GM12878 (cell line): Measurements from ENCODE around the gene KIF15. TPM values are rescaled to one million over a fixed set of nuclear protein-coding genes. Genes with fewer than 3 reads are reported as not detected.

Experiments
- ATAC-seq: fragments of 200-7000 bp; cut with Tn5 transposase; 3 replicates; pipeline ENCODE4 v1.9.1; 2020; ENCODE audit warnings: mild to moderate bottlenecking, moderate library complexity
- BruUV-seq: library from RNA; stranded (reverse); fragments of 400-500 nt; replicated peaks from 2 replicates; lab custom pipeline; 2021; lab: Mats Ljungman, UMichigan
- CTCF ChIA-PET: fragments of 300-600 bp; sonication (Branson Sonifier 250); formaldehyde crosslinking; extraction: SDS; loops from one replicate; lab custom pipeline; 2021; ENCODE audit warnings: inconsistent platforms; lab: Yijun Ruan, JAX
- POLR2A ChIA-PET: fragments of 350-600 bp; formaldehyde crosslinking; extraction: SDS; loops from one replicate; lab custom pipeline; 2021; ENCODE audit warnings: inconsistent platforms; lab: Charles Lee
- RAD21 ChIA-PET: fragments of 300-600 bp; sonication (Branson Sonifier 250); formaldehyde crosslinking; loops from one replicate; lab custom pipeline; 2023; ENCODE audit warnings: antibody characterized with exemption; ENCODE audit not compliant: unreplicated experiment; lab: Charles Lee
- SMC1A ChIA-PET: fragments of 300-600 bp; sonication (Branson Sonifier 250); formaldehyde crosslinking; loops from one replicate; lab custom pipeline; 2023; ENCODE audit not compliant: unreplicated experiment, uncharacterized antibody; lab: Charles Lee
- DNase-seq: peaks from one replicate; pipeline ENCODE4 v3.0.0-alpha.2; 2011; ENCODE audit warnings: low read depth, low spot score
- FAIRE-seq: peaks from 3 replicates; lab custom pipeline; 2011; peaks lifted over from hg19 to GRCh38; lab: Jason Lieb, UNC
- H2AFZ ChIP-seq: 2 replicates; pipeline ENCODE4 v1.6.0; 2011; ENCODE audit warnings: low read depth, low read length, control low read depth; ENCODE audit not compliant: control insufficient read depth
- H3K27ac ChIP-seq: 2 replicates; pipeline ENCODE4 v1.5.1; 2011; ENCODE audit warnings: control low read depth; ENCODE audit not compliant: control insufficient read depth, insufficient read depth
- H3K27me3 ChIP-seq, 2 experiments: replicated peaks in 1 of 2; 2 replicates each; pipeline versions ENCODE4 v1.6.0 to v1.6.1; 2011; ENCODE audit warnings: low read length in 1 of 2; ENCODE audit not compliant: control insufficient read depth in 2 of 2, insufficient read depth in 2 of 2
- H3K36me3 ChIP-seq, 2 experiments: 2 replicates each; pipeline ENCODE4 v1.5.1; 2011; ENCODE audit warnings: low read length in 1 of 2; ENCODE audit not compliant: control insufficient read depth in 2 of 2, insufficient read depth in 2 of 2
- H3K4me1 ChIP-seq: 2 replicates; pipeline ENCODE4 v1.6.1; 2011; ENCODE audit warnings: mild to moderate bottlenecking, low read length, moderate library complexity, mixed read lengths; ENCODE audit not compliant: control insufficient read depth, insufficient read depth
- H3K4me2 ChIP-seq: 2 replicates; pipeline ENCODE4 v1.6.0; 2011; ENCODE audit warnings: control low read depth; ENCODE audit not compliant: control insufficient read depth, insufficient read depth
- H3K4me3 ChIP-seq: fragments of 200-600 bp; sonication (generic); 2 replicates; pipeline ENCODE4 v1.5.1; 2016
- H3K79me2 ChIP-seq: 2 replicates; pipeline ENCODE4 v1.6.0; 2011; ENCODE audit warnings: low read length; ENCODE audit not compliant: control insufficient read depth, insufficient read depth
- H3K9ac ChIP-seq: 2 replicates; pipeline ENCODE4 v1.8.0; 2011; ENCODE audit warnings: low read length, control low read depth, mixed read lengths; ENCODE audit not compliant: control insufficient read depth, insufficient read depth
- H3K9me3 ChIP-seq: replicated peaks from 3 replicates; pipeline ENCODE4 v1.5.1; 2011; ENCODE audit warnings: mild to moderate bottlenecking, low read length; ENCODE audit not compliant: control insufficient read depth, insufficient read depth
- H4K20me1 ChIP-seq: 2 replicates; pipeline ENCODE4 v1.6.0; 2011; ENCODE audit not compliant: control insufficient read depth, insufficient read depth
- CHD2 ChIP-seq: IDR thresholded peaks from 2 replicates; pipeline ENCODE4 v1.6.1; 2011; ENCODE audit warnings: low read depth, low read length, improper control_type of control experiment, borderline replicate concordance
- WGBS: methylation state at CpG from one replicate; pipeline ENCODE4 v1.1.6; 2016; ENCODE audit warnings: low lambda C conversion rate; ENCODE audit not compliant: insufficient replicate concordance, insufficient coverage; ENCODE audit errors: missing lambda C conversion rate; 5-methylcytosine and 5-hydroxymethylcytosine counted together
- in situ Hi-C: fragments of 300-500 bp; cut with MboI; formaldehyde crosslinking; loops from 9 replicates; pipeline ENCODE4 v1.14.3; 2018; ENCODE audit warnings: mixed read lengths
- intact Hi-C: fragments of 100-400 bp; cut with micrococcal nuclease; formaldehyde crosslinking; loops from one replicate; pipeline ENCODE4 v1.14.2; 2022; ENCODE audit not compliant: unreplicated experiment
- polyA plus RNA-seq, 11 experiments: library from polyadenylated mRNA; depleted of rRNA in 4 of 11; unstranded in 6 of 11; stranded (reverse) in 5 of 11; fragments of >200 nt; fragmentation: Nextera tagmentation in 4 of 11; fragmentation: Illumina TruSeq in 1 of 11; extraction: Ambion mirVana in 4 of 11; extraction: Trizol in 1 of 11; gene quantifications; 1 replicate in 1 of 11; 2 replicates in 10 of 11; pipeline versions ENCODE4 v1.2.1 to v1.2.3, GENCODE V29; 2011 to 2016; ENCODE audit warnings: inconsistent platforms in 2 of 11, missing spikeins in 2 of 11, low read depth in 1 of 11
- total RNA-seq, 4 experiments: library from RNA; depleted of rRNA in 3 of 4; stranded (reverse); fragments of >200 nt in 3 of 4; fragmentation: Illumina TruSeq in 1 of 4; extraction: Trizol in 1 of 4; gene quantifications; 2 replicates each; pipeline versions ENCODE4 v1.2.1 to v1.2.3, GENCODE V29; 2013 to 2021
- TF ChIP-seq, protein P1 (sequence below): IDR thresholded peaks from 2 replicates; pipeline ENCODE4 v1.6.1; 2012; ENCODE audit warnings: improper control_type of control experiment, low read depth, low read length; ENCODE audit not compliant: insufficient replicate concordance
- TF ChIP-seq, protein P2 (sequence below): fragments of 450-650 bp; IDR thresholded peaks from 2 replicates; pipeline ENCODE4 v1.6.1; 2017; ENCODE audit warnings: borderline replicate concordance

KIF15 gene
- total and polyA plus RNA-seq, 10 of the 15 experiments (the other 5 are each of a cell fraction or from before 2014, with no cell fraction given) = 12.3 to 51.8 (median 26.0) TPM

- TF ChIP-seq, protein P1, sequence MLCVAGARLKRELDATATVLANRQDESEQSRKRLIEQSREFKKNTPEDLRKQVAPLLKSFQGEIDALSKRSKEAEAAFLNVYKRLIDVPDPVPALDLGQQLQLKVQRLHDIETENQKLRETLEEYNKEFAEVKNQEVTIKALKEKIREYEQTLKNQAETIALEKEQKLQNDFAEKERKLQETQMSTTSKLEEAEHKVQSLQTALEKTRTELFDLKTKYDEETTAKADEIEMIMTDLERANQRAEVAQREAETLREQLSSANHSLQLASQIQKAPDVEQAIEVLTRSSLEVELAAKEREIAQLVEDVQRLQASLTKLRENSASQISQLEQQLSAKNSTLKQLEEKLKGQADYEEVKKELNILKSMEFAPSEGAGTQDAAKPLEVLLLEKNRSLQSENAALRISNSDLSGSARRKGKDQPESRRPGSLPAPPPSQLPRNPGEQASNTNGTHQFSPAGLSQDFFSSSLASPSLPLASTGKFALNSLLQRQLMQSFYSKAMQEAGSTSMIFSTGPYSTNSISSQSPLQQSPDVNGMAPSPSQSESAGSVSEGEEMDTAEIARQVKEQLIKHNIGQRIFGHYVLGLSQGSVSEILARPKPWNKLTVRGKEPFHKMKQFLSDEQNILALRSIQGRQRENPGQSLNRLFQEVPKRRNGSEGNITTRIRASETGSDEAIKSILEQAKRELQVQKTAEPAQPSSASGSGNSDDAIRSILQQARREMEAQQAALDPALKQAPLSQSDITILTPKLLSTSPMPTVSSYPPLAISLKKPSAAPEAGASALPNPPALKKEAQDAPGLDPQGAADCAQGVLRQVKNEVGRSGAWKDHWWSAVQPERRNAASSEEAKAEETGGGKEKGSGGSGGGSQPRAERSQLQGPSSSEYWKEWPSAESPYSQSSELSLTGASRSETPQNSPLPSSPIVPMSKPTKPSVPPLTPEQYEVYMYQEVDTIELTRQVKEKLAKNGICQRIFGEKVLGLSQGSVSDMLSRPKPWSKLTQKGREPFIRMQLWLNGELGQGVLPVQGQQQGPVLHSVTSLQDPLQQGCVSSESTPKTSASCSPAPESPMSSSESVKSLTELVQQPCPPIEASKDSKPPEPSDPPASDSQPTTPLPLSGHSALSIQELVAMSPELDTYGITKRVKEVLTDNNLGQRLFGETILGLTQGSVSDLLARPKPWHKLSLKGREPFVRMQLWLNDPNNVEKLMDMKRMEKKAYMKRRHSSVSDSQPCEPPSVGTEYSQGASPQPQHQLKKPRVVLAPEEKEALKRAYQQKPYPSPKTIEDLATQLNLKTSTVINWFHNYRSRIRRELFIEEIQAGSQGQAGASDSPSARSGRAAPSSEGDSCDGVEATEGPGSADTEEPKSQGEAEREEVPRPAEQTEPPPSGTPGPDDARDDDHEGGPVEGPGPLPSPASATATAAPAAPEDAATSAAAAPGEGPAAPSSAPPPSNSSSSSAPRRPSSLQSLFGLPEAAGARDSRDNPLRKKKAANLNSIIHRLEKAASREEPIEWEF = no peak
These were observed 132.9 kb downstream of the KIF15 start (continued) for GRCh38 chr3:44894485-44894884.

- no peak overlapping the region for H3K27ac ChIP-seq
- H3K9me3 ChIP-seq = no peaks in the 10 kb centered on the region
- 18% methylated on average over 2 of the region's 2 CpGs for WGBS
- intact Hi-C loops = no loop called here
- no peak overlapping the region for H3K4me2 ChIP-seq
- peak; percentile 60 for ATAC-seq
- in situ Hi-C loops = no loop called here
- no peak overlapping the region for H3K4me3 ChIP-seq
- no peaks in the 10 kb centered on the region for H3K36me3 ChIP-seq
- RAD21 ChIA-PET = interaction anchor here (0.5 to 0.7 kb wide), 3 partner anchors 14 to 38 kb away, joined by 3 read pairs; no protein-coding TSS in a partner anchor
- DNase-seq = no peak
- TF ChIP-seq, protein P2, sequence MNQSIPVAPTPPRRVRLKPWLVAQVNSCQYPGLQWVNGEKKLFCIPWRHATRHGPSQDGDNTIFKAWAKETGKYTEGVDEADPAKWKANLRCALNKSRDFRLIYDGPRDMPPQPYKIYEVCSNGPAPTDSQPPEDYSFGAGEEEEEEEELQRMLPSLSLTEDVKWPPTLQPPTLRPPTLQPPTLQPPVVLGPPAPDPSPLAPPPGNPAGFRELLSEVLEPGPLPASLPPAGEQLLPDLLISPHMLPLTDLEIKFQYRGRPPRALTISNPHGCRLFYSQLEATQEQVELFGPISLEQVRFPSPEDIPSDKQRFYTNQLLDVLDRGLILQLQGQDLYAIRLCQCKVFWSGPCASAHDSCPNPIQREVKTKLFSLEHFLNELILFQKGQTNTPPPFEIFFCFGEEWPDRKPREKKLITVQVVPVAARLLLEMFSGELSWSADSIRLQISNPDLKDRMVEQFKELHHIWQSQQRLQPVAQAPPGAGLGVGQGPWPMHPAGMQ = no peak
- TF ChIP-seq CHD2 = no peak
- TF ChIP-seq, all 136 proteins: peak for 0
- peaks cover 3% of the 10 kb centered on the region; the same call in 1 of the 2 replicates for H3K4me1 ChIP-seq
- FAIRE-seq = no peak
- SMC1A ChIA-PET = interaction anchor here (0.7 kb wide), 1 partner anchor 16 kb away, joined by 4 read pairs; no protein-coding TSS in a partner anchor
- POLR2A ChIA-PET = interaction anchor here (0.6 kb wide), 1 partner anchor 33 kb away, joined by 3 read pairs; no protein-coding TSS in a partner anchor
- no peak overlapping the region for H3K9ac ChIP-seq
- CTCF ChIA-PET = interaction anchor here (0.6 to 1.3 kb wide), 3 partner anchors 14 to 91 kb away, joined by 3 to 4 read pairs (median 4); no protein-coding TSS in a partner anchor
- H3K27me3 ChIP-seq = no peaks in the 10 kb centered on the region
- no peaks in the 10 kb centered on the region for H3K79me2 ChIP-seq
- H4K20me1 ChIP-seq = no peaks in the 10 kb centered on the region
- BruUV-seq = no TSS peak
- no peak overlapping the region for H2AFZ ChIP-seq
These were observed 134.8 kb downstream of the KIF15 start for GRCh38 chr3:44896440-44896839.
